ENCODE data around the gene FAM163A. TPM values are rescaled to one million over a fixed set of nuclear protein-coding genes. Genes with fewer than 3 reads are reported as not detected.

Gene FAM163A
- total RNA-seq, 1 experiment from 2014 or later, result not detected

DNA sequence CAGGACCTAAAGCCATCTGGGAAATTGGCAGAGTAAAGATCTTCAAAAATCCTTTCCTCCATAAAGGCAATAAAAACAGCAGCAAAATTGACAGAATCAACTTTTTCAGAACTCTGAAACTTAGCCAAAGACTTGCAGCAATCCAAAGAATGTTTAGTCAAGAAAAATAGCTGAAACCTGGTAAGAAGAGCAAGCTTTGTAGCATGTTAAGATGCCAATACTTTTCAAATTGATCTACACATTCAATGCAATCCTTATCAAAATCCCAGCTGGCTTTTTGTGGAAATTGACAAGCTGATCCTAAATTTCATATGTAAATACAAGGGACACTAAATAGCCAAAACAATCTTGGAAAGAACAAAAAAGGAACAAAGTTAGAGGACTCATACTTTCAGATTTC lies 23.8 kb upstream of the FAM163A start:
- Histone ChIP-seq H3K4me3 (replicated peaks in 1 of 2; ENCODE audit: low read depth in 1 of 2, low read length in 2 of 2) (no peak overlapping the region), H4K20me1 (ENCODE audit: insufficient read depth) (no peaks in the 10 kb centered on the region), H3K9ac (ENCODE audit: low read length) (no peak overlapping the region), H3K4me1 (ENCODE audit: control insufficient read depth in 1 of 2, insufficient read depth in 2 of 2, low read length in 2 of 2) (no peaks in the 10 kb centered on the region), H3K4me2 (ENCODE audit: low read length) (no peak overlapping the region), H3K27ac (ENCODE audit: low read depth, low read length) (no peak overlapping the region), H3K9me2 (ENCODE audit: insufficient read depth) (no peaks in the 10 kb centered on the region), H3K79me2 (ENCODE audit: insufficient read depth, low read length) (no peaks in the 10 kb centered on the region), H3K27me3 (ENCODE audit: insufficient read depth, low read length) (no peaks in the 10 kb centered on the region), H3K9me3 (ENCODE audit: control insufficient read depth in 1 of 2, insufficient read depth in 1 of 2, low read depth in 1 of 2, low read length in 2 of 2) (peaks cover 9 to 10% of the 10 kb centered on the region in 2 experiments; a peak in 2 of 4 replicates), H2AFZ (ENCODE audit: low read depth, low read length, poor library complexity, severe bottlenecking) (no peak overlapping the region), H3K36me3 (ENCODE audit: control insufficient read depth in 1 of 2, insufficient read depth in 2 of 2, low read length in 2 of 2) (no peaks in the 10 kb centered on the region)
- no peak for DNase-seq (ENCODE audit: low read depth, low spot score)
- POLR2A ChIA-PET, result no interaction called here
- no TSS peak for BruUV-seq (replicated peaks)
- ATAC-seq, result no peak
- RAD21 ChIA-PET (ENCODE audit: low non-redundant PET in 1 of 2, low total read pairs in 2 of 2, uncharacterized antibody in 2 of 2, unreplicated experiment in 2 of 2), result no interaction called here
- intact Hi-C loops (cut with micrococcal nuclease), result no loop called here
- TF ChIP-seq CTCF (IDR thresholded peaks at IDR 0.05 in 2 of 3, conservative IDR thresholded peaks at IDR 0.05 in 1 of 3; ENCODE audit: borderline replicate concordance in 1 of 3, insufficient read depth in 1 of 3, low read depth in 2 of 3, low read length in 2 of 3) (no peak), SRF (IDR thresholded peaks at IDR 0.05; ENCODE audit: low read depth) (no peak), ZNF274 (IDR thresholded peaks at IDR 0.05; ENCODE audit: low read depth, low read length) (peak; percentile 34; the same call in 1 of the 2 replicates), EZH2phosphoT487 (IDR thresholded peaks at IDR 0.05; ENCODE audit: borderline replicate concordance) (no peak)
- CTCF ChIA-PET, result interaction anchor here (1.1 to 1.7 kb wide), 2 partner anchors 13 to 96 kb away, joined by 3 to 4 read pairs; no protein-coding TSS in a partner anchor

- intact Hi-C loops (cut with micrococcal nuclease), result no loop called here
- no peak overlapping the region for H3K4me3 ChIP-seq (replicated peaks in 1 of 2; ENCODE audit: low read depth in 1 of 2, low read length in 2 of 2)
- no peaks in the 10 kb centered on the region for H4K20me1 ChIP-seq (ENCODE audit: insufficient read depth)
- CTCF ChIA-PET, result interaction anchor here (0.9 kb wide), 1 partner anchor 22 kb away, joined by 3 read pairs; no protein-coding TSS in a partner anchor
- peaks cover 22% of the 10 kb centered on the region for H3K27me3 ChIP-seq (ENCODE audit: insufficient read depth, low read length)
- no peak overlapping the region for H2AFZ ChIP-seq (ENCODE audit: low read depth, low read length, poor library complexity, severe bottlenecking)
- H3K79me2 ChIP-seq (ENCODE audit: insufficient read depth, low read length), result no peaks in the 10 kb centered on the region
- H3K9me2 ChIP-seq (ENCODE audit: insufficient read depth), result no peaks in the 10 kb centered on the region
- POLR2A ChIA-PET, result no interaction called here
- H3K9me3 ChIP-seq (ENCODE audit: control insufficient read depth in 1 of 2, insufficient read depth in 1 of 2, low read depth in 1 of 2, low read length in 2 of 2), result no peaks in the 10 kb centered on the region
- no TSS peak for BruUV-seq (replicated peaks)
- RAD21 ChIA-PET (ENCODE audit: low non-redundant PET in 1 of 2, low total read pairs in 2 of 2, uncharacterized antibody in 2 of 2, unreplicated experiment in 2 of 2), result interaction anchor here in 1 of 2 experiments (0.9 kb wide), 1 partner anchor 22 kb away, joined by 3 read pairs; no protein-coding TSS in a partner anchor
- no peaks in the 10 kb centered on the region for H3K36me3 ChIP-seq (ENCODE audit: control insufficient read depth in 1 of 2, insufficient read depth in 2 of 2, low read length in 2 of 2)
- ATAC-seq (no peak), DNase-seq (ENCODE audit: low read depth, low spot score) (no peak)
- no peak overlapping the region for H3K27ac ChIP-seq (ENCODE audit: low read depth, low read length)
- TF ChIP-seq ZNF274 (IDR thresholded peaks at IDR 0.05; ENCODE audit: low read depth, low read length), result no peak
- no peak for TF ChIP-seq CEBPB (IDR thresholded peaks at IDR 0.05; ENCODE audit: low read depth)
- no peak for TF ChIP-seq YY1 (IDR thresholded peaks at IDR 0.05; ENCODE audit: extremely low read depth, insufficient replicate concordance, low read depth, low read length)
- TF ChIP-seq CTCF (IDR thresholded peaks at IDR 0.05 in 2 of 3, conservative IDR thresholded peaks at IDR 0.05 in 1 of 3; ENCODE audit: borderline replicate concordance in 1 of 3, insufficient read depth in 1 of 3, low read depth in 2 of 3, low read length in 2 of 3), result no peak
- no peak overlapping the region for H3K9ac ChIP-seq (ENCODE audit: low read length)
- H3K4me2 ChIP-seq (ENCODE audit: low read length), result no peak overlapping the region
- H3K4me1 ChIP-seq (ENCODE audit: control insufficient read depth in 1 of 2, insufficient read depth in 2 of 2, low read length in 2 of 2), result no peaks in the 10 kb centered on the region
These were observed 14.8 kb upstream of the FAM163A start for GRCh38 chr1:179728271-179728670.
